GM19324 (cell line): ENCODE data around the gene AKNA.

ENCODE experiments used
- ATAC-seq: cut with Tn5 transposase; IDR thresholded peaks from one replicate; pipeline ENCODE4 v1.9.1; 2021; ENCODE audit warnings: mild to moderate bottlenecking, moderate library complexity; ENCODE audit not compliant: unreplicated experiment, low FRiP score

AKNA gene

GRCh38 chr9:114366334-114367128, 21.3 kb downstream of the AKNA start:
- ATAC-seq, result no peak

GRCh38 chr9:114365194-114365593, 22.6 kb downstream of the AKNA start:
- ATAC-seq, result no peak

- ATAC-seq, result no peak
Observed at GRCh38 chr9:114364134-114365041, 23.4 kb downstream of the AKNA start.

- ATAC-seq, result no peak
Observed at GRCh38 chr9:114363424-114363823, 24.4 kb downstream of the AKNA start.

GRCh38 chr9:114362394-114362793, 25.4 kb downstream of the AKNA start:
- no peak for ATAC-seq

GRCh38 chr9:114361542-114361941, 26.2 kb downstream of the AKNA start:
- no peak for ATAC-seq

- no peak for ATAC-seq
Observed at GRCh38 chr9:114359801-114360200, 28.0 kb downstream of the AKNA start.

- no peak for ATAC-seq
Observed at GRCh38 chr9:114357911-114358328, 29.9 kb downstream of the AKNA start.

- no peak for ATAC-seq
Observed at GRCh38 chr9:114357360-114357759, 30.4 kb downstream of the AKNA start.

GRCh38 chr9:114356792-114357191, 31.0 kb downstream of the AKNA start:
- no peak for ATAC-seq

GRCh38 chr9:114355821-114356220, 32.0 kb downstream of the AKNA start:
- no peak for ATAC-seq

- ATAC-seq, result no peak
Observed at GRCh38 chr9:114351932-114352331, 35.9 kb downstream of the AKNA start.

GRCh38 chr9:114350636-114351401, 37.0 kb downstream of the AKNA start:
- ATAC-seq, result no peak

- no peak for ATAC-seq
Observed at GRCh38 chr9:114349713-114350480, 37.9 kb downstream of the AKNA start.

- ATAC-seq, result peak; percentile 73
Observed at GRCh38 chr9:114348906-114349482, 38.8 kb downstream of the AKNA start.

GRCh38 chr9:114348261-114348905, 39.4 kb downstream of the AKNA start:
- no peak for ATAC-seq

GRCh38 chr9:114347675-114348074, 40.1 kb downstream of the AKNA start:
- no peak for ATAC-seq

- ATAC-seq, result no peak
Observed at GRCh38 chr9:114346146-114346545, 41.6 kb downstream of the AKNA start.

- no peak for ATAC-seq
Observed at GRCh38 chr9:114345493-114346065, 42.2 kb downstream of the AKNA start.
